ENCODE results near the gene SMPD2.

SMPD2 gene, protein sequence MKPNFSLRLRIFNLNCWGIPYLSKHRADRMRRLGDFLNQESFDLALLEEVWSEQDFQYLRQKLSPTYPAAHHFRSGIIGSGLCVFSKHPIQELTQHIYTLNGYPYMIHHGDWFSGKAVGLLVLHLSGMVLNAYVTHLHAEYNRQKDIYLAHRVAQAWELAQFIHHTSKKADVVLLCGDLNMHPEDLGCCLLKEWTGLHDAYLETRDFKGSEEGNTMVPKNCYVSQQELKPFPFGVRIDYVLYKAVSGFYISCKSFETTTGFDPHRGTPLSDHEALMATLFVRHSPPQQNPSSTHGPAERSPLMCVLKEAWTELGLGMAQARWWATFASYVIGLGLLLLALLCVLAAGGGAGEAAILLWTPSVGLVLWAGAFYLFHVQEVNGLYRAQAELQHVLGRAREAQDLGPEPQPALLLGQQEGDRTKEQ

DNA sequence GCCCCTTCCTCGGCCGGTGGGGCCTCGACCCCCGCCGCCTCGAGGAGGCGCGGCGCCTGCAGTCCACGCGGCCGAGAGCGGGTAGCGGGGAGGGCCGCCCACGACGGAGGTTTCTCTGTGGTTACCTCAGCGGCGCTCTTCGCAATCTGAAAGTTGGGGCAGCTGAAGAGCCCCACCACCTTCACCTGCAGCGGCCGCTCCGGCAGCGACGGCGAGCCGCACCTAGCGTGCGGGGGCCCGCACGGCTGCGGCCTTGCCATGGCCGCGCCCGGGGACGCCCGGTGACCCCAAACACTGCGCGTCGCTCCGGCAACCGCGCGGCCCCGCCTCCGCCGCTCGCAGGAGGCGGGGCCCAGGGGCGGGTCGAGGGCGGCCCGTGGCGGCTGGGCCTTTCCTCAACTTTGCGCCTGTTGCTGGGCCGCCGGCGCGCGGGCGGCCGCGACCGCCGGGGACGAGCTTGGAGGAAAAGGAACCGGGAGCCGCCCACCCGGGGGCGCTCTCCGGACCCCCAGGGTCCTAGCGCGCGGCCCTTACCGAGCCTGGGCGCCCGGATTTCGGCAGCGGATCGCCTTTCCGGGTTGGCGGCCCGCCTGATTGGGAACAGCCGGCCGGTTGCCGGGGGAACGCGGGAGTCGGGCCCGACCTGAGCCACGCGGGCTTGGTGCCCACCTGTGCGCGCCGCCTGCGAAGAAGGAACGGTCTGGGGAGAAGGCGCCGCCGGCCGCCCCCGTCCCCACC lies at the start of gene SMPD2, which contains the start of gene PPIL6:
Gene SMPD2, plus strand, starts transcription at position 394 of the 738 bp plus-strand sequence. CDS start 398 bp downstream, outside the sequence.
Gene PPIL6, minus strand, starts transcription at position 298 of the 738 bp plus-strand sequence. Its CDS starts 38 bp downstream, at position 260.
- DNase-seq = peak; percentile 72

DNA sequence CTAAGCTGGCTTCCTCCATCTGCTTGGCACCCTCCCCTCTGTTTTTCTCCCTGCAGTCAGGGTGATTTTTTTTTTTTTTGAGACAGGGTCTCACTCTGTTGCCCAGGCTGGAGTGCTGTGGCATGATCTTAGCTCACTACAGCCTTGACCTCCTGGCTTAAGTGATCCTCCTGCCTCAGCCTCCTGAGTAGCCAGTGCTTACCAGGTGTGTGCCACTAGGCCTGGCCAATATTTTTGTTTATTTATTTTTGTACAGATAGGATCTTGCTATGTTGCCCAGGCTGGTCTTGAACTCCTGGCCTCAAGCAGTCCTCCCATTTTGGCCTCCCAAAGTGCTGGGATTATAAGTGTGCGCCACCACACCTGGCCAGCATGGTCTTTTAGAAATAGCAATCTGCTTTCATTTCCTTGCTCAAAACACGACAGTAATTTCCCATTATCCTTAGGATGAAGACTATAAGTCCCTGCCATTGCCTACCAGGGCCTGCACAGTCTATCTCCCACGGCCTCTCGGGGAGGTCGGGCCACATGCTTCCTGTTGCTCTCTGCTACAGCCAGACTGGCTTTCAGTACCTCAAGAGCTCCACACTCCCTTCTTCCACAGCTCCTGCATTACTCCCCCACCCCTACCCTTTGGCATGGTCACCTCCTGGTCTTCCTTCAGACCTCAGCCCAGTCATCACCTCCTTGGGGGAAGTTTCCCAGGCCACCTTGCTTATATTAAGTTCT lies 47.2 kb upstream of the SMPD2 start:
- DNase-seq = no peak

DNA sequence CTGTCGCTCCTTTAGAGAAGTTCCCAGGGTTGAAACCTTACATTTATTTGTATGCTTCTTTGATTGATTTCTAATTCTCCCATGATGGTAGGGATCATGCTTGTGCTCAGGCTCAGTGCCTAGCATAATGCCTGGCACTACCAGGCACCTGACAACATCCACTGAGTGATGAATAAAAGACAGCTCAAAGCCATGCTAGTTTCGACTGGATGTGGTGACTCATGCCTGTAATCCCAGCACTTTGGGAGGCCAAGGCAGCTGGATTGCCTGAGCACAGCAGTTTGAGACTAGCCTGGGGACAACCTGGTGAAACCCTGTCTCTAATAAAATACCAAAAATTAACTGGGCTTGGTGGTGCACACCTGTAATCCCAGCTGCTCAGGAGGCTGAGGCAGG lies 46.6 kb upstream of the SMPD2 start:
- DNase-seq = no peak

DNA sequence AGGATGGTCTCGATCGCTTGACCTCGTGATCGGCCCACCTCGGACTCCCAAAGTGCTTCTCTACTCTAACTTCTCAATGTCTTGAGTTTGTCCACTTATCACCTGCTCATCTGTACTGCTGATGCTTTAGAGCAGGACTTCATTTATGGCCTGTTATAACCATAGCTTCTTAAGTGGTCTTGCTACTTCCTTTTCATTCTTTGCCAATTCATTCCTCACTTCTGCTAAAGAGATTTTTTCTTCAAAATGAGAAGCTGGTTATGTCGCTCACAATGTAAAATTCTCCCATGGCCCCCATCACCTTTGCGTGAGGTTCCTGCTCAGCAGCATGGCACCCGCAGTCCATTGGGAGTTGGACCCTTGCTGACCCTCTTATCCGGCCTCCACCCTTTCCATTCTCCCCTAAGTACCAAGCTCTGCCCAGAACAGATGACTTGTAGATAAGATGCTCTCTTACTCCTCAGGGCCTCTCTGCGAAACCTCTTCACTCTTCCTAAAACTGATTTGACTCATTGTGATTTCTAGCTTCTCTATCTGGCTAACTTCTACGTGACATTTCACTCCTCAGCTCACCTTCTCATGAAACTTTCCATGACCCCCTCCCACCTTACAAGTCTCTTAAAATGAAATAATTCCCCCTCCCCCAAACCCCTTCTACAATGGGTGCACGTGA lies 44.3 kb upstream of the SMPD2 start:
- DNase-seq = no peak

DNA sequence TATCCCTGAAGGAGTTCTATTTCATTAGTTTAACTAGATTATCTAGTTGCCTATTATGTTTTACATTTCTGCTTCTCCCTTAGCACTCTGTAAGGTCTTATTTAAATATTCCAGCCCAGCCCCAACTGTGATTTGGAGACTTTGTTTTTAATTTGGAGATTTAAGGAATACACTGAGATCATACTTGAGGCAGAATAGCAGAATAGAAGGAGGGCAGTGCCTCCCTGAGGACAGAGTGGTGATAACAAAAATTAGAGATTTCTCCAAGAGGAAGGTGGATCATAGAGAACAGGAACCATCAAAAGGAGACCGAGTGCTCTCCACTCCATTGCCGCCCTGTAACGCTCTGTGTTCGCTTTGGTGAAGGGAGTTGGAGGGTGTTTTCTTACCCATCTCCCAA lies 43.5 kb upstream of the SMPD2 start:
- DNase-seq = no peak

DNA sequence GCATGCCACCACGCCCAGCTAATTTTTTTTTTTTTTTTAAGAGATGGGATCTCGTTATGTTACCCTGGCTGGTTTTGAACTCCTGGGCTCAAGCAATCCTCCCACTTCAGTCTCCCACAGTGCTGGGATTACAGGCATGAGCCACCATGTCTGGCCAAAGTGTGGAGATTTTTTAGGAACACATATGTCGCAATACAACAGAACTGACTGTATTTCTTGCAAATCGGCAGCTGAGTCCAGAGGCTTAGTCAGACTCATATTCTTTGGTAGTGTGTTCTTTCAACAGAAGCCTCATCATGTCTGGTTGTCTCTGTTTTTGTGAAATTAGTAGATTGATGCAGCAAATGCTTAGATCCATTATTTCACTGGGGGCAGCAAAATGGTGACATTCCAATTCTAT lies 34.3 kb upstream of the SMPD2 start:
- DNase-seq = no peak

DNA sequence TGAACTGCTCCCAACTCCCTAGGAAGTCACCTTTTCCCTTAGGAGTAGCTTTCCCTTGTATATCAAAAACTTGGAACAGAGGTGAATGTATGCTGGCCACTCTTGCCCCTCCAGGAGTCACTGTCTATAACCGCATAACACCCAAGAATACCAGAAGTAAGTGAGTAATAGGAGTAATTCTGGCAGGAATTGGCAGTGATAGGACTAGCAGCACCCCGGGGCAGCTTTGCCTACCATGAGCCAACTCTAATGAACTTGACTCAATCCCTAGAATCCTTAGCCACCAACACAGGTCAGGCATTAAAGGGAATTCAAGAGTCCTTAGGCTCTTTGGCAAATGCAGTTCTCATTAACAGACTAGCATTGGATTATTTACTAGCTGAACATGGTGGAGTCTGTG lies 29.5 kb upstream of the SMPD2 start:
- no peak for DNase-seq

DNA sequence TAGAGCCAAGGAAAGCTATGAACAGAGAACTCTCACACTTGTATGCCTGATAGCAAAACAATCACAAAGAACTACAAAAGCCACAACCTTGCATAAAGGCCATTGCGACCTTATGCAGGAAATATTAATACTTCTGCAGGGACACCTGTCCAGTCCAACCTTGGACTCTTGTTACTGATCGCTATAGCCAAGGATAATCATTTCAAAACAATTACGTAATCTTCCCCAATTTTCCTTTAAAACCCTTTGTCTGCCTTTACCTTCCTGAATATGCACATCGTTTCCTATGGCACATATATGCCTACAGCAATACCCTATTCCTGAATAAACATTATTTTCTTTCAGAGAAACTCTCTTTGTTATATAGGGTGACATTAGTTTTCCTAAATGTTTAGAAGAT lies 22.9 kb upstream of the SMPD2 start:
- no peak for DNase-seq

DNA sequence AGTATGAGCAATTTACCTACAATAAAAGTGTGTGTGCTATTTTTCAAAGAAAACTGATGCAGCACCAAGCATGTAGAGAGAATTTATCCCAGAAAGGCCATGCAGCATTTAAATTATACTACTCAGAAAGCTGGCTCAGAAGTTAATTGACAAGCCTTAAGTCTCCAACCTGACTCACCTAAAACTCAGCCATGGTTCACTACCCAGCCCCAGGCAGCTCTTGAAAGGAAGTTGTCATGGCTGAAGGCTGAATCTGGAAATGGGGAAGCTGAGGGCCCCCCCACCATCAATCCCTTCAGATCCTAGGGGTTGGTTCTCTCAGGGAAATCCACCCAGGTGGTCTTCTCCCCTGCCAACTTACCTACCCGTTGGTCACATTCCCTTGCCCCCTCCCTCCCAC lies 19.8 kb upstream of the SMPD2 start:
- DNase-seq = no peak

DNA sequence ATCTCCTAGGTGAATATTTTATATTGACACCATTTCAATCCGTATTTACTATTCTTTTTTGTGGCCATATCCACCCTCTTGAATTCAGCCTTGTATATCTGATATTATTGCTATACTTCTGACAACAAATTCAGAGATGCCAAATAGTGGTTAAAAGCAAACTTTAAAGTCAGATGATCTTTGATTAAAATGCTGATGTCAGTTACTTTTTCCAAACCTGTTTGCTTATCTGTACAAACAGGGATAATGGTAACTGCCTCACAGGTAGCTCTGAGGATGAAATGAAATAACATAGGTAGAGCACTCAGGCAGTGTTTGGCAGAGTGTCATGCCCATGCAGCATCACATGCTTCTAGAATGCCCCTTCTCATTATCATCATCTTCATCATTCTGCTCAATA lies 19.3 kb upstream of the SMPD2 start:
- DNase-seq = no peak

DNA sequence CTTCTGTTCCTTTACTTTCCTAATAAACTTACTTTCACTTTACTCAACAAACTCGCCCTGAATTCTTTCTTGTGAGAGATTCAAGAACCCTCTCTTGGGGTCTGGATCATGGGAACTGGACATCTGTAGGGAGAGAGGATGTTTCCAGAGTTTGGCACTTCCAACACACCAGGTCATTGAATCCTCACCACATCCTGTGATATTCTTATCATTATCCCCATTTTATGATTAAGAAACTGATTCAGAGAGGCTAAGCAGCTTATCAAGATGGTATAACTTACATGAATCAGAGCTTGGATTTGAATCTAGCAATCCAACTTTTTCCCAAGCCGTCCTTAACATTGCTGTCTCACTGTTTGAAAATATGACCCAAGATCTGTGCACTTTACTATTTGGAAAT lies 15.6 kb upstream of the SMPD2 start:
- no peak for DNase-seq

DNA sequence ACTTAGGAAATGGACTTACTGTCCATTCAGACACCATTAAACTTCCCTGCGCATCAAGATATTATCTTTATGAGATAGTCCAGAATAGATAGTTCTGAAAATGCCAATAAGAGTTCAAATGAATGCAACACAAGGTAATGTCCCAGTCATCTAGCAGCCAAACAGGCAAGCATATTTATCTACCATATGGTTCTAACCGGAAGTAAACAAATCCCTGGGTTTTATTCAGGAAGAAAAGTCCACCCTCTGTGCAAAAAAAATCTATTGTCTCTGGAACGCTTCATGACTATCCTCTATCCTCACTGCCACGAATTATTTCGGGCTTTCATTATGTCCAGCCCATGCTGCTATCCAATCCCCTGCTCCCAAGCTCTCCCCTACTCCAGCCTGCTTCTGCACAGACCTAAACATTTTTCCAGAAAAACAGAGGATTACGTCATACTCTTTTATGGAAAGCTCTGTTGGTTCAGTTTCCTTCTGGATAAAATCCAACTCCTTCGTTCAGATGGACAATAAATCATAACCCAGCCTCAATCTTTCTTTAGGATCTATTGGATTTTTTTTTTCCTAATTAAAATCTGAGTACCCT lies 11.5 kb upstream of the SMPD2 start:
- DNase-seq = peak; percentile 25

DNA sequence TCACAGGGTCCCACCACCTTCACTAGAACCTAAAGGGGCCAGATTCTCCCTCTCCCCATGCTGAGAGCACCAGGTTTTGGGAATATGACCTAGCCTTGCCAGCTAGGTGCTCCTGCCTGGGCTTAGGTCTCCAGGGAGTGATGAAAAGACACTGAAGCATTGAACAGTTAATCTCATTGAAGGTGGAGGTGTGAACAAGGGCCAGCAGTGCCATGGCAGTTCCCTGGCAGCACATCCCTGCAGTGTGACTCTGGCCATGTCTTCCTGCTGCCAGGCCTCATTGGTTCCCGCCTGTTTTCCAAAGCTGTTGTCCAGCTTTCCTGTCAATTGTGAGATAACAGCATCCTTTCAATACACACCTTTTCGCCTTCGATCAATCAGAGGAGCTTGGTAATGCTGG lies 11.0 kb upstream of the SMPD2 start:
- no peak for DNase-seq

DNA sequence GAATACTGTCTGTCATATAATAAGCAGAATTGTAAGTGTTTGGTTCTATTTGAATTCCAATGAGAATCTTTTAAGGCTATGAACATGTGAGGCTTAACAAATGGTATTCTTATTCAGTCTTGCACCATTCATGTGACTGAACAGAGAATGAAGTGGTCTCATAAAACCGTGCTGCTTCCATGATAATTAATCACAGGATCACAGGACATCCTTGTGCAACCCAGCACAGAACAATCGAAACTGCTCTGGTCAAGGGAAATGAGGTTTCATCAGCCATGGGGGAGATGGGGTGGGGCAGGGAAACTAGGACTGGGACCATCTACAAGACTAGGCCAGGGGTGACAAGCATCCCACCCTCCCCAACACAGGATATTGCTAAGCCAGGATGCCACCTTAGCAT lies 6.1 kb upstream of the SMPD2 start:
- no peak for DNase-seq

DNA sequence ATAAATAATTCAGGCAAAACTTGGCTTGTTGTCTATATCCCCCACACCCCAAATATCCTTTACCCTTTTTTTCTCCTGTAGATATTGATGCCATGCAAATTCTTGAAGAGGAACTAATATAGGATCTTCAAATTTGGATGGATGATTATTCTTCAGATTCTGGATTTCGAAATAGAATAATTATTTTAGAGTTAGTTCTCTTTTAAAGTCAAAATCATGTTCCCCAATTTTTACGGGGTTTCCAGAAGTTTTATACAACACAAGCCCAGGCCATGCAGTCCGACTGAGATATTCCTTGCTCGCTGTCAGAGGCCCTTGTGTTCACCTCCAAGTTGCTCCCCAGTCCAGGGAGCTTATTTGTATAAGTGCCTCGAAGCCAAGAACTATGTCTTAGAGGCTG lies 4.5 kb upstream of the SMPD2 start:
- no peak for DNase-seq

DNA sequence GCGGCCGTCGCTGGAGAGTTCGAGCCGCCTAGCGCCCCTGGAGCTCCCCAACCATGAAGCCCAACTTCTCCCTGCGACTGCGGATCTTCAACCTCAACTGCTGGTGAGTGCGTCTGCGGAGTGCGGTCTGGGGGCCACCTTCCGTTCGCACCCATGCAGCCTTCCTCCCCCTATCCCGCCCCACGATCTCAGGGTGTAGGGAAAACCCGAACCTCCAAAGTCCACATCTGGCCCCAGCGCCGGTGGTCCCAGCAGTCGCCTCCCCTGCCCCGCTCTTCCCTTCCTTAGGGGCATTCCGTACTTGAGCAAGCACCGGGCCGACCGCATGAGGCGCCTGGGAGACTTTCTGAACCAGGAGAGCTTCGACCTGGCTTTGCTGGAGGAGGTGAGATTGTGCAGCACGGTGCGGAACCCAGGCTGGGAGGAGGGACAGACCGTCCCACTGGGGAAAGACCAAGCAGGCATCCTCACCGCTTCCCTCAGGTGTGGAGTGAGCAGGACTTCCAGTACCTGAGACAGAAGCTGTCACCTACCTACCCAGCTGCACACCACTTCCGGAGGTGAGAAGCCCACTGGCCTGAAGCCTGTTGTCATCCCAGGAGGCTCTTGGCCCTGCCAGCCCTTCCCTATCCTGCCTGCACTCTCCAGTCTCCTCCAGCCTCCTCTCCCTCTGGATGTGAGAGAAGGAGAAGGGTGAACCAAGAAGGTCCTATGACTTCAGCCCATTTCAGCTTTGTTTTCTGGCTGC lies 719 bp downstream of the SMPD2 start:
- DNase-seq = peak; percentile 45

DNA sequence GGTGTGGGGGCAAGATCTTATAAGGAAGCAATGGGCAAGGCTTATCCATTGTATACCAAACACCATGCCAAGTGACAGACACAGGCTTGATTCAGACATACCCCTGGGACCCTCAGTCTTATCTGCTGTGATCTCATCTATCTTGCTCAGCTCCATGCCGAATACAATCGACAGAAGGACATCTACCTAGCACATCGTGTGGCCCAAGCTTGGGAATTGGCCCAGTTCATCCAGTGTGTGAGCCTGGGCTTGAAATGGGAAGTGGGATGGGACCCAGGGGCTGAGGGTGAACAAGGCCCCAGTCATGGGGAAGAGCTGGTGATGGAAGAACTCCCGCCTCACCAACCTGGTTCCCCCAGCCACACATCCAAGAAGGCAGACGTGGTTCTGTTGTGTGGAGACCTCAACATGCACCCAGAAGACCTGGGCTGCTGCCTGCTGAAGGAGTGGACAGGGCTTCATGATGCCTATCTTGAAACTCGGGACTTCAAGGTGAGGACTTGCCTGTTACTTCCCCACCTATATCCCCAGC lies 1.9 kb downstream of the SMPD2 start:
- DNase-seq = no peak

DNA sequence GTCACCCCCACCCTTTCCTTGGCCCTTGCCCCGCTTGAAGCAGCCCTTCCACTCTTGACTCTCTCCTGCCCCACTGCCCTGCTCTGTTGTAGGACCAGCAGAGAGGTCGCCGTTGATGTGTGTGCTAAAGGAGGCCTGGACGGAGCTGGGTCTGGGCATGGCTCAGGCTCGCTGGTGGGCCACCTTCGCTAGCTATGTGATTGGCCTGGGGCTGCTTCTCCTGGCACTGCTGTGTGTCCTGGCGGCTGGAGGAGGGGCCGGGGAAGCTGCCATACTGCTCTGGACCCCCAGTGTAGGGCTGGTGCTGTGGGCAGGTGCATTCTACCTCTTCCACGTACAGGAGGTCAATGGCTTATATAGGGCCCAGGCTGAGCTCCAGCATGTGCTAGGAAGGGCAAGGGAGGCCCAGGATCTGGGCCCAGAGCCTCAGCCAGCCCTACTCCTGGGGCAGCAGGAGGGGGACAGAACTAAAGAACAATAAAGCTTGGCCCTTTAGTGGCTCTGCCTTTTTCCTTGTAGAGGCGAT lies 3.0 kb downstream of the SMPD2 start:
- no peak for DNase-seq

DNA sequence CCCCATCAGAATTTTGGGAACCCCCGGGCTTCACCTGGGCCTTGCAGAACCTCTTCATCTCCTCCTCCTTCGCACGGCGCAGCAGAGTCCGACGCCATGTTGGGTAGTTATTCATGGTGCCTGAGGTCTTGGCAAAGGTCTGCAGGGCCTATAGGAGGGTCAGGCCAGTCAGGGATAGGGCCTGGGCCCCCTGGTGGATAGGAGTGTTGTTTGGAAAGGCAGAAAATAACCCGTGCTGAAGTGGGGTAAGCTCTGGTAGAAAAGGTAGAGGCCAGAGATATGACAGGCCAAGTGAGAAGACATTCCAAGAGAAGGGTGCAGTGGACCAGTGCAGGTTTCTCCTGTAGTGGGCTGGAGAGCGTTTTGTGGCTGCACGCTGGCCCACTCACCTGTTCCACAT lies 4.9 kb downstream of the SMPD2 start:
- no peak for DNase-seq

DNA sequence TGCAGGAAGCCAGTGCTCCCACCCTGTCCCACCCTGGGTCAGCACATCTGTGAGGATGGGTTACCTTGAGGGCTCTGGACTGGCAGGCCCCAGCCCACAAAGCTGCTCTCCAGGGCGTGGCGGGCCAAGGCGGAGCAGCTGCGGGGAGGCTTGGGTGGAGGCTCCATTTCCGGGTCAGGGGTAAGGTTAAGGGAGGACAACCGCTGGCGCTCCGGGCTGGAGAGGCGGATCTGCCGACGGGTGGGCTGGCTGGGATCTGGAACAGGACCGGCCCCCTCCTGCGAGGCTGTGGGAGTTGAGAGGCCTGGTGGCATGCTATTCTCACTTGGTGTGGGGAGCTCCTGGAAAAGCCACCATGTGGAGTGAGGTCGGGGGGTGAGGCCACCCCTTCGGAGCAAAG lies 5.5 kb downstream of the SMPD2 start:
- DNase-seq = no peak

DNA sequence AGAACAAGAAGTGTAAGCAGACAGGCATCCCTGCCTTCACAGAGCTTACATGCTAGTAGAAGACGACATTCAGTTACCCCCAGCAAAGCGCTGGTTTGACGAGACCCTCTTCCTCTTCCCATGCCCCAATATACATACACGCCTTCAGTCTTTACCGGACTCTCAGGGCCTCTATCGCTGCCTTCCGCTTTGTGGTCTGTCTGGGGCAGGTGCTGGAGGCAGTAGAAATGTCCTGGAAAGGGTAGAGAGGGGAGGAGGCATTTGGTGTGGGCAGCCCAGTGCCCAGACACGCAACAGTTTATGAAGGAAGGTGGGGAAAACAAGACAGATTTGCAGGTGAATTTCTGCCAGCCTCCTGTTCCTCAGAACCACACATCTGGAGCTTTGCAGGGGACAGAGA lies 6.0 kb downstream of the SMPD2 start:
- DNase-seq = no peak

All from NCI-H2029 (cell line).